Measurements from ENCODE around the gene ACBD5.
A peak's percentile ranks its signal among the peaks of the same experiment; 100 is the strongest.
"Not testable (repeated sequence)": the region's sequence is repeated elsewhere in the genome, so short reads cannot be mapped to it uniquely, and the experiment has no call there.

The ACBD5 gene

DNA sequence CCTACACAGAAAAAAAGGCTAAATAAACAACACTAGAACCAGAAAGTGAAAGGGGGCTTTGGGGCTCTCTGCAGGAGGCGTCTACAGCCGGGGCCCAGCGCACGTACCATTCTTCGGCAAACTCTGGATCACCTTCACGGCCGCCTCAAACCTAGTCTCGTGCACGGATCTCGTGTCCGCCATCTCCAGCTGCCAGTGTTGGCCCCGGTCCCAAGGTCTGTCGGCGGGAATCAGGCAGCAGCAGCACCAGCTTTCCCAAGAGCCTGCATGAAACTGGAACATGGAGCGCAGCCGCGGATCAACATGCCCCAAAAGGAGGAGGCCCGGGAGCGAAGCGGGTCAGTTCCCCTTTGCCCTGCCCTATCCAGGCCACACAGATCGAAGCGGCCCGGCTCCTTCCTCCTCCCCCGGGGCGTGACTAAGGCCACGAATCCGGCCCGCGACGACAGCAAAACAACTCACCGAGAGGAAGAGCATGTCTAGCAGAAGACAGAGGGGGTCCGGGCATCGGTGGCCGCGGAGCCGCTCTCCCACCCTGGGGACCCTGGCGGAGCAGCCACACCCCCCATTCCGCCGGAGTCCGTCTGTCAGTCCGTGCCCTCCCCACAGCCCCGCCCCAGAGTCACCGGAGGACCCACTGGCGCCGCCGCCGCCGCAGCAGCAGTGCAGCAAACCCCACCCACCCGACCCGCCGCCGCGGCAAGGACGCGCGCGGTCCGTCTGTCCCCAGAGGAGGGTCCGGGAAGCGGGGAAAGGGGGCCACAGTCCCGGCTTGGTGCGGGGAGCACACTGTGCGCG lies at the start of gene ACBD5:
Gene ACBD5, minus strand, starts transcription at position 586 of the 798 bp plus-strand sequence. Its CDS starts 109 bp downstream, at position 477.
- DNase-seq = peak; percentile 86

DNA sequence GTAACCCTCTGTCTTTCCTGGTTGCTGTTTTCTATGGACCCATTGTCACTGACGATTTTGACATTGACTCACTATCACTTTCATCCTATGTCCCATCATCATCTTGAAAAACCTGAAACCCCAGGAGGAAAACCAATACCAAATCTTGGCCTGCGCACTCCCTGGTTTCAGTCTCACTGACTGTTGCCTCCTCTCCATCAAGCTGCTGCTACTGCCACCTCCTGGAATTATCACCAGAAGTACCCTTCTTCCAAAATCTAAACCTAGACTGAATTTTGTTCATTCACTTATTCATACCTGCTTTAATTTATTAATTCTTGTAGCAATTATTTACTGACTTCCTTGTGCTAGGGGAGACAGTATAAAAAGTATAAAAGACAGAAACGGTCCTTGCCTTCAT lies 44.5 kb upstream of the ACBD5 start:
- DNase-seq = peak; percentile 31

DNA sequence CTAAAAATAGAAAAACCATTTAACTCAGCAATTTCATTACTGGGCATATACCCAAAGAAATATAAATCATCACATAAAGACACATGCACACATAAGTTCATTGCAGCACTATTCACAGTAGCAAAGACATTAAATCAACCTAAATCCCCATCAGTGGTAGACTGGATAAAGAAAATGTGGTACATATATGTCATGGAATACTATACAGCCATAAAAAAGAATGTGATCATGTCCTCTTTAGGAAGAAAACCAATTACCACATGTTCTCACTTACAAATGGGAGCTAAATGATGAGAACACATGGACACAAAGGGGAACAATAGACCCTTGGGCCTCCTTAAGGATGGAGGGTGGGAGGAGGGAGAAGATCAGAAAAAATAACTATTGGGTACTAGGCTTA lies 36.0 kb upstream of the ACBD5 start:
- no peak for DNase-seq

DNA sequence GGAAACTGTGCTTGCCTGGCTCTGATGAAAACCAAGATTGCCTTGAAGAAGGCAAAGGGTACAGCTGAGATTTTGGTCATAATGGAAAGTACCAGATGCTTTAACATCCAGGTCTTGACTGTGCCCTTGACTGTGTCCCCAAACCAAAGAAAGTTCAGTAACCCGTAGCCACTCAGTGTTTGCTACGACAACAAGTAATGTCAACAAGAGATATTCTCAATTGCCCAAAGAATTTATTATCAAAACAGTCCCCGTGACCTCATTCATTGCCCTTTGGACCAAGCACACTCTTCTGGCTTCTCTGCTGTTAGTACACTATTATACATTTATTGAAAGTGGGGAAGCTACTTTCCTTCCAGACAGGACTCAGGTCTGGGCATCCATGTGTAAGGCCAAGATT lies 25.4 kb upstream of the ACBD5 start:
- not testable (repeated sequence) for DNase-seq

- not testable (repeated sequence) for DNase-seq
Measured at GRCh38 chr10:27262788-27263187, 22.2 kb upstream of the ACBD5 start.

GRCh38 chr10:27258838-27259812 lies 18.5 kb upstream of the ACBD5 start:
- peak; percentile 45 for DNase-seq

- no peak for DNase-seq
Measured at GRCh38 chr10:27258492-27258837, 17.9 kb upstream of the ACBD5 start.

GRCh38 chr10:27256299-27257189 lies 15.9 kb upstream of the ACBD5 start:
- no peak for DNase-seq

- peak; percentile 62 for DNase-seq
Measured at GRCh38 chr10:27253576-27253975, 13.0 kb upstream of the ACBD5 start.

GRCh38 chr10:27252267-27253000 lies 11.8 kb upstream of the ACBD5 start:
- DNase-seq = peak; percentile 77

DNA sequence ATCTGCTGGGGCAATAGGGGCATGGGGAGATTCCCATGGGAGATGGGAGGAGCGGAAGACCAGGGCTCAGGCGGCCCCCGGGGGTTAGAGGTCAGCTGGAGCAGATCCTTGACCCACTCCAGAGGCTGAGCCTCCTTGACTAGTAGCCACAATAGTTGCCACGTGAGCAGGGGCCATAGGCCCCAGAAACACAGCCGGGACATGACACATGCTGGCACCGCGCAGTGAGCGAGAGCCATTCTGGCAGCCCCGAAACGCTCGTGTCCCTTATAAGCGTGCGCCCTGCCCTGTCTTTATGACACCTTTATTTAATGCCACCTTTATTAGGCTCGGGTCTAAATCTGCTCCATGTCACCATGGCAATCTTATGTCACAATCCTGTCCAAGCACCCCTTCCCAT lies 11.0 kb upstream of the ACBD5 start:
- DNase-seq = no peak

- no peak for DNase-seq
Measured at GRCh38 chr10:27248215-27248614, 7.6 kb upstream of the ACBD5 start.

DNA sequence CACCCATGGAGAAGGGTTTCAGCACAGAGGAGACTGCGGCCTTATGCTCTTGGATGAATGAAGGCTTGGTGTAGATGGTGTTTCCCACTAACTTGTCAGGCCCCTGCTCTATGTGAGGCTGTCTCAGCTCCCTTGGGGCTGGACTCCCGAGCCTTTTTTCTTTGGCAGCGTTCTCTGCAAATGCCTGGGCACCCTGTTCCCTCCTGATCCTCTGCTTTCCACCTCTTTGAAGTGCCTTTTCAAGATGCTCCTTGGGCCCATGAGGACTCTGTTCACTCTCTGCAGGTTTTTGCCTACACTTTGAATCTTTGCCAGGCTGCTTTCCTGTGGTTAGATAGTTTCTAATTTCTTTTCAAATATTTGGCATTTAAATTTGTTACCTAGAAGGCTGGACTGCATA lies 6.8 kb upstream of the ACBD5 start:
- no peak for DNase-seq

- no peak for DNase-seq
Measured at GRCh38 chr10:27247006-27247405, 6.4 kb upstream of the ACBD5 start.

DNA sequence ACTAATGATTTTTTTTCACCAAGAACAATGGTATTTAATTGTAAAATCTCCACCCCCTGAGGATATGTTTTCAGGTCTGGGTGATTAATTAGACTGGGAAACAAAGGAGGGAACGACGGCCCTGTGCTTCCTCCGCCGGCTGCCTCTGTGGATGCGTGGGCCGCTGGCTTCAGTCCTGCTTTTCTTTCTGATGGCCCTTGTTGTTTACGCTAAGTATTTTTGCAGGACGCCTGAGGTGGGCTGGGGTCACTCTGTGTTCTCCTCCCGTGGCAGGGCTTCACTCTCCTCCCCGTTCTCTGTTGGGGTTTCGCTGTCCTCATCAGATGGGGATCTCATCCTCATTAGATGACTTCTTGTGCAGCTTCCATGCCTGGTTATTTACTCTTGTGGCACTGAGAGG lies 5.2 kb upstream of the ACBD5 start:
- no peak for DNase-seq

DNA sequence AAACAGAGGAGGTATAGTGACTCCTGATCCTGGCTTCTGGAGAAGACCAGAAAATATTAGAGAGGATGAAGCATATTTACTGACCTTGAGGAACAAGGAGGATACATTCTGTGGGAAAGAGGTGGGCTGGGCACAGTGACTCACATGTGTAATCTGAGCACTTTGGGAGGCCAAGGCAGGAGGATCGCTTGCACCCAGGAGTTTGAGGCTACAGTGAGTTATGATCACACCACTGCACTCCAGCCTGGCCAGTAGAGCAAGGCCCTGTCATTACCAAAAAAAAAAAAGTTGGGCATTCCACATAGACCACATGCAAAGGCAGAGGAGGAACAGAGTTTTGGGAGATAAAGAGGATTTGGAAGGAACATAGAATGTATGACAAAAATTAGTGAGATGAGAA lies 4.4 kb upstream of the ACBD5 start:
- no peak for DNase-seq

DNA sequence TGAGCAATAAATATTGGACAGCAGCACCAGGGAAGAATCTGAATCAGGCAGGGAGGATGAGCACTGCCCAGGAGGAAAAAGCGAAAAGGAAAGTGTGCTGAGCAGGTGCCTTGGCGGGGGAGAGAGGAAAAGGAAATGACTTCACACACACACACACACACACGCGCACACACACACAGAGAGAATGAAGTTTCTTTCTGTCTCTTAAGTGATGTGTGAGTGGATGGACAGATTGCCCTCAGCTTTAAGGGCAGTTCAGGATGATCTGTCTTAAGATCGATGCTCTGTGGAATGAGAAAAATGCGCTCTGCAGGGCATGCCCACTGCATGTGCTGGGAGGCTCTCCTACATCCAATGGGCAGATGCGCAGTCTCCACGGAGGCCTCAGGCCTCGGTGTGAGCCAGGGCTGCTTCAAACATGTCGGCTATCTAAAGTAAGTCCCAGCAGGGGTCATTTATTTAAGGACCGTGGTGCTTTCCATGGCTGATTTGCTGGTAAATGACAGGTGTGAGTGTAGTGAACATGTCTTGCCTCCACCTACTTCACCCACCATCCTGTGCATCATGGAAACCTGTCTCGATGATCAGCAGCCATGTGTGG lies 2.5 kb upstream of the ACBD5 start:
- peak; percentile 84 for DNase-seq

- DNase-seq = no peak
Measured at GRCh38 chr10:27242473-27242950, 1.9 kb upstream of the ACBD5 start.

GRCh38 chr10:27241652-27242472 lies 1.3 kb upstream of the ACBD5 start:
- DNase-seq = peak; percentile 96

GRCh38 chr10:27241010-27241651 lies 534 bp upstream of the ACBD5 start:
- DNase-seq = peak; percentile 67

Data from hematopoietic multipotent progenitor cell treated with erythropoietin and hydrocortisone succinate and interleukin-3 and kit ligand, for 6 days (in vitro differentiated cells).